SKM-1 (cell line): Measurements from ENCODE around the gene FBXW7.

Source experiments
- DNase-seq: peaks from one replicate; lab custom pipeline; 2025; ENCODE audit not compliant: unreplicated experiment; lab: John Stamatoyannopoulos, UW

The FBXW7 gene

GRCh38 chr4:152380919-152381318 lies 155.0 kb downstream of the FBXW7 start:
- DNase-seq = no peak

GRCh38 chr4:152380185-152380584 lies 155.7 kb downstream of the FBXW7 start:
- DNase-seq = no peak

GRCh38 chr4:152374606-152375285 lies 161.1 kb downstream of the FBXW7 start:
- no peak for DNase-seq

- DNase-seq = no peak
Measured at GRCh38 chr4:152374153-152374552, 161.7 kb downstream of the FBXW7 start.

- no peak for DNase-seq
Measured at GRCh38 chr4:152372444-152372843, 163.4 kb downstream of the FBXW7 start.

- DNase-seq = no peak
Measured at GRCh38 chr4:152369902-152370295, 166.0 kb downstream of the FBXW7 start.

- no peak for DNase-seq
Measured at GRCh38 chr4:152369203-152369901, 166.5 kb downstream of the FBXW7 start.

GRCh38 chr4:152368001-152368400 lies 167.9 kb downstream of the FBXW7 start:
- no peak for DNase-seq

- no peak for DNase-seq
Measured at GRCh38 chr4:152364883-152365282, 171.0 kb downstream of the FBXW7 start.

GRCh38 chr4:152364383-152364782 lies 171.5 kb downstream of the FBXW7 start:
- no peak for DNase-seq

GRCh38 chr4:152363904-152364303 lies 172.0 kb downstream of the FBXW7 start:
- no peak for DNase-seq

- no peak for DNase-seq
Measured at GRCh38 chr4:152363086-152363485, 172.8 kb downstream of the FBXW7 start.

GRCh38 chr4:152360045-152360410 lies 175.9 kb downstream of the FBXW7 start:
- no peak for DNase-seq

- no peak for DNase-seq
Measured at GRCh38 chr4:152359208-152360044, 176.5 kb downstream of the FBXW7 start.

- DNase-seq = no peak
Measured at GRCh38 chr4:152357206-152357605, 178.7 kb downstream of the FBXW7 start.

- no peak for DNase-seq
Measured at GRCh38 chr4:152356428-152357034, 179.4 kb downstream of the FBXW7 start.

- no peak for DNase-seq
Measured at GRCh38 chr4:152352622-152353116, 183.2 kb downstream of the FBXW7 start.

GRCh38 chr4:152352215-152352614 lies 183.7 kb downstream of the FBXW7 start:
- no peak for DNase-seq

GRCh38 chr4:152351080-152351479 lies 184.8 kb downstream of the FBXW7 start:
- no peak for DNase-seq

GRCh38 chr4:152348670-152349069 lies 187.2 kb downstream of the FBXW7 start:
- DNase-seq = no peak

GRCh38 chr4:152346979-152347378 lies 188.9 kb downstream of the FBXW7 start:
- no peak for DNase-seq
